ENCODE data around the gene NRDE2.

- TF ChIP-seq CTCF (IDR thresholded peaks at IDR 0.05; ENCODE audit: insufficient read depth, low read length, poor library complexity, severe bottlenecking) (no peak), EZH2phosphoT487 (conservative IDR thresholded peaks at IDR 0.05; ENCODE audit: low read length) (no peak)
Observed at GRCh38 chr14:90281756-90282155, 50.0 kb downstream of the NRDE2 start.
